Stimulated activated CD8-positive, alpha-beta memory T cell treated with anti-CD3 and anti-CD28 coated beads, Interleukin-2, amount 100 ng/mL, for 1 hour (primary cell): ENCODE measurements around the gene NCS1.

Source experiments
- DNase-seq, 2 donors: peaks; one replicate each; pipeline ENCODE4 v3.0.0-alpha.2; 2020; ENCODE audit warnings: low read depth in 2 of 2

Gene NCS1

GRCh38 chr9:130213911-130214761 lies 41.9 kb downstream of the NCS1 start:
- no peak for DNase-seq

GRCh38 chr9:130214776-130215340 lies 42.7 kb downstream of the NCS1 start:
- DNase-seq: no peak

DNA sequence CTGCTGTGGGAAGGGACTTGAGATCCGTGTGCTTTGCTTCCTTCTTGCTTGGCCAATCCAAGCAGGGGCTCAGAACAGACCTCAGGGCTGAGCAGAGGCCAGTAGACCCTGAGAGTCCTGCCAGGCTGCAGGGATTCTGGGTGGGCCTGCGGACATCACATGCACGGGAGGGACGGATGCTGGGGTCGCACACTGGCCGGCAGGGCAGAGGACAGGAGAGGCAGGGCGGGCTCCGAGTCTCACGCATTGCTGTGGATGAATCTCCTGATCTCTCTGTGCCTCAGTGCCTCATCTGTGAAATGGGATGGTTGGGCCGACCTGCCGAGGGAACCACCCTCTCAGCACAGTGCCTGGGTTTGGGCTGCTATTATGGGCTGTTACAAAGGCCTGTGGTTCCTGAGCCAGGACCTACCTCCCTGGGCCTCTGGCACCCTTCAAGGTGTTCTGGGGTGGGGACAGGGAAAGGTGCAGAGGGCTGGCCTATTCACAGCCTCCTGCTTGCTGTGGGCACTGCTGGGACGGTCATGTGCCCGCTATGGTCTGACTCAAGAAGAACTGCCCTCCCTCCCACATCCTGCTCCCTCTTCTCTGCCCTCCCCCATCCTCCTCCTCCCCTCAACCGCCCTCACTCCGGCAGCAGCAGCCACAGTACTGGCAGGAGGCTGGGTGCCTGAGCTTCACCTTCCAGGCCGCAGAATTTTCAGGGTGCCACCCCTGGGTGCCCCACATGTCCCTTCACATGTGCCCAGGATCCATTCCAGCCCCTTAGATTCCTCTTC lies 43.3 kb downstream of the NCS1 start:
- DNase-seq: no peak

GRCh38 chr9:130217838-130218237 lies 45.6 kb downstream of the NCS1 start:
- no peak for DNase-seq

- DNase-seq: no peak
Observed at GRCh38 chr9:130219661-130220096, 47.5 kb downstream of the NCS1 start.

GRCh38 chr9:130220352-130220751 lies 48.1 kb downstream of the NCS1 start:
- DNase-seq: no peak

- DNase-seq: no peak
Observed at GRCh38 chr9:130222833-130223232, 50.6 kb downstream of the NCS1 start.

- no peak for DNase-seq
Observed at GRCh38 chr9:130225071-130225470, 52.9 kb downstream of the NCS1 start.

GRCh38 chr9:130225586-130225985 lies 53.4 kb downstream of the NCS1 start:
- no peak for DNase-seq

- no peak for DNase-seq
Observed at GRCh38 chr9:130226112-130226511, 53.9 kb downstream of the NCS1 start.

GRCh38 chr9:130227833-130228232 lies 55.6 kb downstream of the NCS1 start:
- DNase-seq: no peak

GRCh38 chr9:130229759-130230158 lies 57.6 kb downstream of the NCS1 start:
- no peak for DNase-seq

GRCh38 chr9:130230631-130231030 lies 58.4 kb downstream of the NCS1 start:
- no peak for DNase-seq

DNA sequence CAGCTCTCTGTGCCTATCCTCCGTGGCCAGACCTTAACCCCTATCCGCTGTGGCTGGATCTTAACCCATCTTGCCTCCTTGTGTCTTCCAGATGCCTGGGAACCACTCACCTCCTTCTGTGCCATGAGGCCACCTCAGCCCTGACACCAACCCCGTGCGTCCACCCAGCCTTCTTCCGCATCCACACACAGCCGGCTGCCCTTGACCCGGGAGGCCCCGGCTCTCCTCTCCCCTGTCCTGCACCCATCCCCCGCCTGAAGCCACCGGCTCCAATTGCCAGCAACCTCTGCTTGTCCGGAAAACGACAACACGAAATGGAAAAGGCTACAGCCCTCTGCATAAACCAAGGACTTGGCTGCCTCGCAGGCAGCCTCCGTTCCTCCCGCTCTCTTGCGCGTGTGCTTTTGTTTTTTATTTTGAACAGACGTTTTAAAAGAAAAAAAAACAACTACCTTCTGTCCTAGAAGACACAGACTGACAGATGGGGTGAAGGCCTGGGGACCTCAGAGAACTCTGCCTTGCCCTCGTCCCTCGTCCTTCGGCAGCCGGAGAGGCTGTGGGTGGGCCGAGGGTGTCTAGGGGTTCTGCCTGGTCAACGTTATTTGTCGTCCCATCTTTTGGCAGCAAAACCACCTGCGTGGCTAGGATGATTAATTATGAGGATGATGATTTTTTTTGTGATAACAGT lies 60.8 kb downstream of the NCS1 start:
- no peak for DNase-seq

DNA sequence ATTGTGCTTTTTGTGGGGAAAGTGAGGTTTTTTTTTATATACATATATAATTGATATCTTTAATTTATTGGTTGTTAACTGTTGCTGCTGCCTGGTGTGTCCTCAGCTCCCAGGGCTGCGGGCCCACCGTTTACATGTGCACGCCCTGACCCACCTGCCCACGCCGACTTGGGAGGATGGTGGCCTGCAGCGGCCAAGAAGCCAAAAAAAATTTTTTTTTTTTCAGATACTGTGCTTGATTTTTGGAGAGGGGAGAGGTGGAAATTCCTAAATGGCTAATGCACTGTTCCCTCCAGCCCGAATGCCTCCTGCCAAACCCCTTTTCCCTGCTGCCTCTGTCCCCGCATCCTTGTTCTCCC lies 61.4 kb downstream of the NCS1 start:
- DNase-seq: no peak

DNA sequence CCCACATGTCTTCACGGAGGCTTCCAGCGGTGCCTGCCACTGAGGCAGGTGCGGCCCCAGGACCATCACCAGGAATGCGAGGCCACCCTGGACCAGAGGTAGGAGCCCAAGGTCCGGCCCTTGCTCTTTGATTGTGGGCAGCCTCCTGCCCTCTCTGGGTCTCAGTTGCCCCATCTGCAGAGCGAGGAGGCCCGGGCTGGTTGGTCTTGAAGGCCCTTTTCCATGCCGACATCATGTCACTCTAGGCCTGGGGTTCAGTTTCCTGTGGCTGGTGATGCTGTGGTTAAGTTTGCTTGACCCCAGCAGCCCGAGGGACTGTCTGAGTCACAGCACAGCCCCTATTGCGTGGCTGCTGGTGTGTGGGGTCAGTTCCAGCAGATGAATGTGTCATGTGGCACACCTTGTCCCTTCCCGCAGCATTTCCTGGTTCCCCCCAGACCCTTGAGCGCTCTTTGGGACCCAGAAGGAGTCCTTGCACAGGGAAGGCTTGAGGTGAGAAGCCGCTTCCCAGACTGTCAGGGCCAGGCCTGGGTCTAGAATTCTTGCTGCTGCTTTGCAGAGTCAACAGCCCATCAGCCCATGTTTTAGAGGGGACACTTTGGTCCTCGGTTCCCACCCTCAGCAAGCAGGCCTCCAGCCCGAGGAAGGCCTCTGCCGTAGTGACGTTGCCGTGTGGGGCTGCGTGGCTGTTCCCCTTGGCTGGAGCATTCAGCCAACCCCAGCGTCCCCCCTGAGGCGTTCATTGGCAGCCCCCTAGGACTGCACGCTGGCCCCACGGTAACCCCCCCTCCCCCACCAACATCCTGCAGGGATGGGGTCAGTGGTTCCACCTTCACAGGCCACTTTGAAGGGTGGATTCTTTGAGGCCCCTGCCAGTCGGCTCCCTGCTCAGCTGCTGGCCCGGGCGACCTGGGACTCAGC lies 62.4 kb downstream of the NCS1 start:
- no peak for DNase-seq

DNA sequence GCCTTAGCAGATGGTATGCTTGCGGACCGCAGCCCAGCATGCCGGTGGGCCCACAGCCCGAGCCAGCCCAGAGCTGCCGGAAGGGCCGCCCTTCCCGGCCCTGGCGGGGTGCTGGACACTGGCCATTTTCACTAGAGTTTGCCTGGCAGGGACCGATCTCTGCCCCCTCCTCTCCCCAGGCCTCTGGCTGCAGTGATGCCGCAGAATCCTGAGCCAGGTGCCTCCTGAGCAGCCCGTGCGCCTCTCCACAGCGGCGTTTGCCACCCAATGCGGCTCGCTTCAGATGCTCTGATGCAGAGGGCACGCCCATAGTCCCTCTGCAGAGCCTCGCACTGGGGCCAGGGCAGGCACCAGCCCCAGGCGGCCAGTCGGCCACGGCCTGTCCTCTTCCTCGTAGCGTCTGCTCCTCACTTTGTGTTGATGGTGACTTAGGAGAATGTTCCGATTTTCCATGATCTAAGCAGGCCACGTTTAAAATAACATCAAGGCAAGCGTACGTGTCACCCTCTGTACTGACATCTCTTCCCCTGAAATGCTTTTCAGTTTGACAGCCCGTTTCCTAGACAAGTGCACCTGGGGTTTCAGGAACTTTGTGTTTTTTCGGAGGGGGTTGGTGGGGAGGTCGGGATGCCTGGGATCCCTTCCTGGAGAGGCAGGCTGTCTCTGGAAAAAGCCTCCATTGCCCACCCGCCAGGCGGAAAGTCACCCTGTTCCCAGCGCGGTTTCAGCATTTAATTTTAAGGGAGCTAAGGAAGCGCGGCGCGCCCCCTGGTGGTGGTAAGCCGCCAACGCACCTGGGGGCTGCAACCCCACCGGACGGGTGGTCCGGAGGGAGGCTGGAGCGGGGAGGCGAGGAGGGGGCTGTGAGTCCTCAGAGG lies 63.6 kb downstream of the NCS1 start:
- peak; percentile 47 to 54 for DNase-seq

DNA sequence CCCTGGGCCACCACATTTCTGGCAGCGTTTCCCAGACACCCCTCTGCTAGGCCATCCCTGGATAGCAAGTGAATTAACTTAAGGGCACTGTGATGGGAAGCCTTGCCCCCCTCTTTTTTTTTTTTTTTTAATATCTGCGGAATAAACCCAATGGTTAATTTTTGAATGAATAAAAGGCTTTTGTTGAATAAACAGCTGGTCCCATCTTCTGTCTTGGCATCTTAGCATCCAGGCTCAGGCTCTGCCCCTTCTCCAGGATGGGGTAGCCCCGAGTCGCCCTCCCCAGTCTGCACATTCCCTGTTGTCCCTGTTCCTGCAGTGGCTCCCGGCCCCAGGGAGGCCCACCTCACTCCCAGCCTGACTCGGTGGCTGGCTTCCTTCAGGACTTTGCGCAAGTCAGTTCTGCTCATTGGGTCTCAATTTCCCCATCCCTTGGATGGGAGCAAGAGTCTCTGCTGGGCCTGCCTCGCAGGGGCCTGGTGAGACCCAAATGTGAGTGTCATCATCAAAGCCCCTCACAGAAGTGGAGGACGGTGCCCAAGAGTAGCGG lies 64.3 kb downstream of the NCS1 start:
- DNase-seq: no peak

GRCh38 chr9:130237076-130237475 lies 64.9 kb downstream of the NCS1 start:
- DNase-seq: no peak
